NCI-H1417 (cell line): ENCODE measurements around the gene APOO.
A peak's percentile ranks its signal among the peaks of the same experiment; 100 is the strongest.

Experiments
- DNase-seq, 3 experiments: peaks; one replicate each; lab custom pipeline; 2025; lab: John Stamatoyannopoulos, UW

The APOO gene

DNA sequence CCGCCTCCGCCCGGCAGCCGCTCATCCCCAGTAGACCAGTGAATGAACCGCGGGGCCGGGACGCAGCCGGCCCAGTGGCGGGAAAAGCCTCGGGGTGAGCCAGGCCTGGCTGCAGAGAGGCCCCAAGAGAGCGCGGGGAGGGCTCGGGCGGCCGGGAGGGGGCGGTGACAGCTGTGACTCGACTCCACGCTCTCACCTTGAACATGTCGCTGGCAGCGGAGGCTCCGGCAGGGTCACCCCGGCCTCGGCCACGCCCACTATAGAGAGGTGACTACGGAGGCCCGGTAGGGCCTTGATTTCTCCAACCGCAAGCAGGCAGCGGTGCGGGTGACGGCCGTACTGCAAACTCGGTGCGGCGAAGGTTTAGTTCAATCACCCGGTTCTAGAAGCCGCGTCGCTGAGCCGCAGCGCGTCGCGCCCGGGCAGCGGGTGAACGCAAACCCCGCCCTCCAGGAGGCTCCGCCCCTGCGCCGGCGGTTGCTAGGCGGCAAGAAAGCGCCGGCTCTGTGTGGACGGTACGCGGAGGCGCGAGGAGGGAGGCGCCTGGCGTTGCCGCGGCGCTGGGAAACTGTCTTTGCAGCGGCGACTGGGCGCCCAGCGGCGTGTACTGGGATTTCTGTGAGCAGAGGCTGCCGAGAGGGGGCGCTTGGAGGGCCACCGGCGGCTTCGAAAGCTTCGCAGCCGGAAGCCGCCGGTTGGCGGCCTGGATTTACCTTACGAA, at the start of gene APOO, which contains the start of gene CXorf58:
Gene APOO (minus strand): TSS at position 441 of the 721 bp plus-strand sequence. CDS start 236 bp downstream, at position 205.
Gene CXorf58 (plus strand): TSS at position 509 of the 721 bp plus-strand sequence. CDS start 2,297 bp downstream, outside the sequence.
- peak; percentile 93 to 99 (median 98) for DNase-seq

GRCh38 chrX:23954396-23954795, 46.7 kb upstream of the APOO start:
- DNase-seq: no peak

GRCh38 chrX:23953908-23954269, 46.2 kb upstream of the APOO start:
- no peak for DNase-seq

GRCh38 chrX:23952984-23953907, 45.5 kb upstream of the APOO start:
- peak in 2 of 3 experiments; percentile 67 to 89 for DNase-seq

DNA sequence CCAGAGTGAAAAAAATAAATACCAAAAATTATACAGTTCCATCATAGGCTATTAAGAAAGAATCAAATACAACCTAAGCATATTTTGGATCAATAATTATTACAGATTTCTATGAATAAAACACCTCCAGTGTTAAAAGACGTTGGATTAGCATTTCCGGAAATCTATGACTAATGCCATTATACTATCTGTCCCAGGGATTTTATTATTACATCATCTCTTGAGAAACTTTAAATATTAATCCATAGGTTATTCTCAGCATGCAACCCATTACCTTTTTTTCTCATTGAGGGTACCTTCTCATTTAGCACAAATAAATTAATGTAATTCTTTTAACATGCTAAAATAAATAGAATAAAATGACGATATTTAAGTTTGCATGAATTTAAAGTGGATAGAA, 44.7 kb upstream of the APOO start:
- no peak for DNase-seq

- DNase-seq: no peak
These were observed 37.5 kb upstream of the APOO start for GRCh38 chrX:23945206-23945605.

- DNase-seq: peak in 1 of 3 experiments; percentile 54
These were observed 36.5 kb upstream of the APOO start for GRCh38 chrX:23944234-23944633.

DNA sequence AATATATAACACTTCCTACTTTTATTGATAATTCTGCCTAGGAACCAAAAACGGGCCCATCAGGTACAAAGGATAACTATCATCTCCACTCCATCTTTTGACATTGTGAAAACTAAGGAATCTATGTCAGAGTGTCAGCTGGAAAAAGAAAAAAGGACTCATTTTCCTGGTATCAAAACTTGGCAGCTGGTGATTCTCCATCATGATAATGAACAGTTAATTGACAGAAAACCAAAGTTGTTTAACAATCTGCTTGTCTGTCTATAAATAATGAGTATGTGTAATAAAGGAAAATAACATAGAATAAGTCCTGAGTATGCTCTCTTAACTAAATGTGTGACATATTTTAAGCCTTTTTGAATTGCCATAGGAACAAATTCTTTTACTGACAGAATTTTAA, 31.5 kb upstream of the APOO start:
- DNase-seq: no peak

- no peak for DNase-seq
These were observed 31.0 kb upstream of the APOO start for GRCh38 chrX:23938690-23939089.

GRCh38 chrX:23937100-23937499, 29.4 kb upstream of the APOO start:
- DNase-seq: no peak

DNA sequence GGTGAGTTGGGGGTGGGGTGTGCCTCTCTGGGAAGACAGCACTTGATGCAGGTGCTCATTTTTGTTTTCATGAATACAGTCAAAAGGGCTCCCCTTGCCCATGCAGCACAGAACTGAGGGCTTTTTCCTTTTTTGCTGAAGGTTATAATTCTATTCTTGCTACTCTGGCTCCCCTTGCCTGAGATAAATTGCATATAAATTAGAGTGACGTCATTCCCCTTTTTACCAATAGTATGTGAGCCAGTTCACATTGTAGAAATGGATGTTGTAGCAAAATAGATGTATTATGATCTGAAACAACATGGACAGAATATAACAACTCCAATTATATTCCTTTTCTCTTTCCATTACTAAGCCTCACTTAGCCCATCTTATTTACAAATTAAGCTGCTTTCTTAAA, 28.4 kb upstream of the APOO start:
- no peak for DNase-seq

GRCh38 chrX:23935106-23935505, 27.4 kb upstream of the APOO start:
- DNase-seq: no peak

DNA sequence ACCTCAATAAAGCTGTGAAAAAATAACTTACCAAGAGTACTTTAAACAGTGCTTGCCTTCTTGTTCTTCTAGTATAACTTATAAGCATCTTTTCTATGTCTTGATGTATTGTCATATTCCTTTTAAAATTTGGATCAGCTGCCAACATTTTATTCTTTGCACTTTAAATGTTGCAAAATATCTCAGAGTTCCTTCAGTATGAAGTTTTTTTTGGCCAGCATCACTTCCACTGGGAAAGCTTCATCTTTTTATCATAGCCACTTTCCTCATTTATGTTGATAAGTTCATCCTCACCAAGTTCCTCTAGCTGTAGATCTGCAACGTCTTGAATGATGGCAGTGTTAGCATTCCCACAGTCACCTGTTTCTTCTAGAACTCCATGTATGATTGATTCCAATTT, 24.3 kb upstream of the APOO start:
- DNase-seq: no peak

- no peak for DNase-seq
These were observed 23.3 kb upstream of the APOO start for GRCh38 chrX:23930894-23931604.

DNA sequence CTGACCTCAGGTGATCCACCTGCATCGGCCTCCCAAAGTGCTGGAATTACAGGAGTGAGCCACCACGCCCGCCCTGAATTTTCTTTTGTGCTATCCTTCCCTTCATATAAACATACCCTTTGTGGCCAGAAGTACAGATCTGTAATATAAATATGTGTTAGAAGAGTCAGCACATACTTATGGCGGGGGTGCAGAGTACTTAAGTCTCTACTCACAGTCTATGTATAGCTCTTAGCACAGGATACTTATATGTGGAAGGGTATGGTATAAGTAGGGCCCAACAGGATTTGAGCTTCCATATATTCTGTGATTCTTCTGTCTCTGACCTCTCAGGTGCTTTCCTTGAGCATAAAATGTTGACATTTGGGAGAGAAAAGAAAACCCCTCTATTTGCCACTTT, 18.3 kb upstream of the APOO start:
- no peak for DNase-seq

DNA sequence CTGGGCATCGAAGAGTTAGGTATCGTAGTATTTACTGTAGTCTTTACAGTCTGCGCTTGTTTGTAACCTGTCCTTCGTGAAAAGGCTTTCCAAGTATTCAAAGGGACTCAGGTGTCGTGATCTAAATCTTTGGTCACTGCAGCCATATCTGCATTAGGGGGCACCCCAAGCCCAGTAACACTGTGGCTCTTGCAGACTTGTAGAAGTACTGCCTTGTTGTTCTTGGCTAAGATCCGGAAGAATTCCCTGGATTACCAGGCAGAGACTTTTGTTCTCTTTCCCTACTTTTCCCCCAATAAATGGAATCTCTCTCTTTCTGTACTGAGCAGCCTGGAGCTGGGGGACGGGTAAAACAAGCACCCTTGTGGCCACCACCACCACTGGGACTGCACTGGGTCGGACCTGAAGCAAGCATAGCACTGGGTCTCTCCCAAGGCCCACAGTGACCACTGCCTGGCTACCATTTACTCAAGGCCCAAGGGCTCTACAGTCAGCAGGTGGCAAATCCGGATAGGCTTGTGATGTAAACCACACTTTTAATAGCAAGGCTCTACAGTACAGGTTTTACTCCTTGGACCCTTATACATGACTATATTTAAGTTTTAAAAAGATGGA, 12.1 kb upstream of the APOO start:
- DNase-seq: no peak

GRCh38 chrX:23919148-23919547, 11.4 kb upstream of the APOO start:
- no peak for DNase-seq

DNA sequence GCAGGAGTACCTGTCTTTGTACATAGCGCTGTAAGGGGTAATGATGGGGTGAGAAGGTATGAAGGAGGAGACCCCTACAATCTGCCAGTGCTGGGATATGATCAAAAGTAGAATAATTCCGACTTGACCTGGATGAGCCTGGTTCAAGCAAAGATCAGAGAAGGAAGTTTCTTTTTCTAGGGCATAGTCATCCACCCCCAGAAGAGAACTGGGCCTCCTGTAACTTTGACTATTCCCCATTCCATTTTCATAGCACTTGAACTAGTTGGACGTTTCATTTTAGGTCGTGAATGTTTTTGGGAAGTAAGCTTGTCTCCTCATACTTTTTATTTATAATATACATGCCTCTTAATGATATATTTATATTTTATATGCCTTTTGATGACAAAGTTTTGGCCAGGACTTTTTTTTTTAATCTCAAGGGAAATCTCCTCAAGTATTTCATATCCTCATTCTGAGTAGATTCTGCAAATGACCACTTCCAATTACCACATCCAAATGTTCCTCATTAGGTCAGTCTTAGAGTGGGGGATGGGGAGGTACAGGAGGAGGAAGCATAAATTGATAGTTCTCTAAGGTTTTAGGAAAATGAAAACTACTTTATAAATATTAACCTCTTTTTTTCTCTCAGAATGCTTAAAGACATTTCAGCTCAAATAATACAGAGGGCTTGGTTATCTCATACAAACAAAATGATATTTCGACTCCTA, 3.5 kb upstream of the APOO start:
- no peak for DNase-seq

DNA sequence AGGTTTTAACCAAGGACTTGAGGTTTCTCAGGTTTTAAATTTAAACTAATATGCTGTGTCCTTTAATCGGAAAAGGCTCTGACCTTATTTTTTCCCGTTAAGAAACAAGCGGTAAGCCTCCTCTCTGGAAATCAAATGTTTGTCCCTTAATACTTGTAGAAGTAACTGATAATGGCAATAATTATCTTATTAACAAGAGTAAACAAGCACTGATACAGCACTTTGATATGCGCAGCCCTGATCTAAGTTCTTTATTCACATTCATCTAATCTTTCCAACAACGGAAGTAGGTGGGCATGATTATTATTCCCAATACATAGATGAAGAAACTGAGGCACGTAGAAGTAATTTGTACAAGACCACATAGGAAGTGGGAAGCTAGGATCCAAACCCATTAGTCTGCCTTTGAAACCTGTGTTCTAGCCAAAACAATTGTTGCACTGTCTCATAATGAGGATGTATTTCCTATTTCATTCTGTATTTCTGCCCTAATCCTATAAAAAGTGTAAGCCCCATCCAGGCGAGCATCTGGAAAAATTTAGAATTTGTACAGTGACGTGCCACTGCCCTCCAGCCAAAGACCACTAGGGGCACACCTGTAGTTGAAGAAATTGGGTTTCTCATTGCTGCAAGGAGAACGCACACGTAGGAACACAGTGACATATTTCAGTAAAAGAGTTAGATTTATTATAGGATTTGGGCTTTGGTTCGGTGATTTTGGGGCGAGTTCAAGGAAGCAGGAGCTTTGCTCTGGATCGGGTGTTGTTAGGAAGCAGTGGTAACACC, 674 bp upstream of the APOO start:
- DNase-seq: peak in 2 of 3 experiments; percentile 43 to 66

DNA sequence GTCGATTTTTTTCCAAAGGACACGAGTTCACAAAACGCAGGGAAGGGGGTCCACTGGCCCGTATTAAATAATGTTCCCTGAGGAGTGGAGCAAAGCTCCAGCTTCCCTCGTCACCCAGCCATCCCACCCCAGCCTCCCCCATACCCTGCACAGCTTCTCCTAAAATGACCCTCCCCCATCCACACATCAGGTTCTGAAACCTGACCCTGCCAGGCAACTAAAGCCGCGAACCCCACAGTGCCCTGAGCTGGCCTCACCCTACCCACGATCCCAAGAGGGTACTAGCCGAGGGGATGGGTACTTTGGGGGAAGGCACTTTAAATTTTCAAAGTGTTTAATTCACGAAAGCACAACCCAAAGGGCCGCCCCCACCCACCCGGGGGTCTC, 634 bp downstream of the APOO start:
- peak in 1 of 3 experiments; percentile 24 for DNase-seq
